HG03064 (cell line): Measurements from ENCODE around the gene IL17RE.
"Not testable (repeated sequence)": the region's sequence is repeated elsewhere in the genome, so short reads cannot be mapped to it uniquely, and the experiment has no call there.

Experiments used
- ATAC-seq: cut with Tn5 transposase; IDR thresholded peaks from one replicate; pipeline ENCODE4 v1.9.1; 2021; ENCODE audit warnings: low read depth; ENCODE audit not compliant: unreplicated experiment

The IL17RE gene

DNA sequence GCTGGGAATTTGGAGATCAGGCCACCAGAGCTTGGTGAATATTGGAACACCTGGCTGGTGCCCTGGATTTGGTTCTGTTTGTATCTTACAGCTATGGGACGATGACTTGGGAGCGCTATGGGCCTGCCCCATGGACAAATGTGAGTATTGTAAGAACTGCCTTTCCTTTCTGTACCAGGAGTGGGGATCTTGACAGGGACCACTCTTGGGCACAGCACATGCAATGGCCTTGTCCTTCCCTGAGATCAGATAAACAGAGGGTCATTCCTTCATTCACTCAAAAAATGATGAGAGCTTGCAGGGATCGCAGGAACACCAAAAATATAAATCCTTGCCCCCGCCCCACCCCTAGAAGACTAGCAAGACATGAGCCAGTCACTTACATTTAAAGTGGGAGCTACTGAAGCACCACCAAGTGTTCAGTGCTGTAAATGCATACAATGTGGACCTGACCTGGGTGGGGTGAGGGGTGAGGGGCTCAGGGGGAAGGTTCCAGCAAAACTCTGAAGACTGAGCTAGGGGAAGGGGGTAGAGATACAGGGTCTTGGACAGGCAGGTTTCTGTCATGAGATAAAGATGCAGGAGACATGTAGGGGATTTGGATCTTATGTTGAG, 28.3 kb downstream of the IL17RE start:
- no peak for ATAC-seq

DNA sequence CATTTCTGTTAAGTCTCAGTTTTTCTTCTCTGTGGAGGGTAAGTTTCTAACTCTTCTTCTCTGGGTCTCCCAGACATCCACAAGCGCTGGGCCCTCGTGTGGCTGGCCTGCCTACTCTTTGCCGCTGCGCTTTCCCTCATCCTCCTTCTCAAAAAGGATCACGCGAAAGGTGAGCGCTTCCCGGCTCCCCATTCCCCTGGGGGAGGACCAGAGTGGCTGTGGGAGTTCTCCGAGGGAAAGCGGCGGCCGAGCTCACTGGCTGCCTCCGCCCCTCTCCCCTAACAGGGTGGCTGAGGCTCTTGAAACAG, 29.8 kb downstream of the IL17RE start:
- no peak for ATAC-seq

DNA sequence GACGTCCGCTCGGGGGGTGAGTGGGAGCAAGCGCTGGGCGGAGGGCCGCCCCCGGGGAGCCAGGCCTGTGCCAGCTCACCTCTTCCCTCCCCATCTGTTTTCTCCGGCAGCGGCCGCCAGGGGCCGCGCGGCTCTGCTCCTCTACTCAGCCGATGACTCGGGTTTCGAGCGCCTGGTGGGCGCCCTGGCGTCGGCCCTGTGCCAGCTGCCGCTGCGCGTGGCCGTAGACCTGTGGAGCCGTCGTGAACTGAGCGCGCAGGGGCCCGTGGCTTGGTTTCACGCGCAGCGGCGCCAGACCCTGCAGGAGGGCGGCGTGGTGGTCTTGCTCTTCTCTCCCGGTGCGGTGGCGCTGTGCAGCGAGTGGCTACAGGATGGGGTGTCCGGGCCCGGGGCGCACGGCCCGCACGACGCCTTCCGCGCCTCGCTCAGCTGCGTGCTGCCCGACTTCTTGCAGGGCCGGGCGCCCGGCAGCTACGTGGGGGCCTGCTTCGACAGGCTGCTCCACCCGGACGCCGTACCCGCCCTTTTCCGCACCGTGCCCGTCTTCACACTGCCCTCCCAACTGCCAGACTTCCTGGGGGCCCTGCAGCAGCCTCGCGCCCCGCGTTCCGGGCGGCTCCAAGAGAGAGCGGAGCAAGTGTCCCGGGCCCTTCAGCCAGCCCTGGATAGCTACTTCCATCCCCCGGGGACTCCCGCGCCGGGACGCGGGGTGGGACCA, 30.4 kb downstream of the IL17RE start:
- peak; percentile 65 for ATAC-seq

DNA sequence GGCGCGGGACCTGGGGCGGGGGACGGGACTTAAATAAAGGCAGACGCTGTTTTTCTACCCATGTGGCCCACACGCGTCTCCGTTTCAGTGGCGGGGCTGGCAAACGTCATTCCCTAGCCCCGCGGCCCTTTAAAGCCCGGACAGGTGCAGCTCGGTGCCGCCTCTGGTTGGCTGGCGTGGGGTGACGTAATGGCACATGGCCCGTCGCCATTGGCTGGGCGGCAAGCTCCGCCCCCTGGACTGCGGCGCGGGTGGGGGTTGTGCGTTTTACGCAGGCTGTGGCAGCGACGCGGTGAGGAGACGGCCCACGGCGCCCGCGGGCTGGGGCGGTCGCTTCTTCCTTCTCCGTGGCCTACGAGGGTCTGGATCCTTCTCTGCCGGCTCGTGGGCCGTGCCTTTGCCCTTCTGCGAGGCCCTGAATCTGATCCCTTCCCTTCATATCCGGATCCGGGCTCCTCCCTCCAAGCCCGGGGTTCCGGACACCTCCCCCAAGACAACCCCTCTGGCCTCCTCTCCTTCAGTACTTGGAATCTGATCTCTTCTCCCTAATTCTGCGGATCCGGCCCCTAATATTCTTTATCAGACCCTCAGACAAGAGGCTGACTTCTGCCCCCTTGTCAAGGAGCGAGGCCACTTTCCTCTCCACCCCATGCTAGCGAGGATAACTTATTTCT, 31.1 kb downstream of the IL17RE start, which contains the start of gene CRELD1:
TSS of gene CRELD1 (plus strand) at position 274 of the 674 bp plus-strand sequence. CDS start 605 bp downstream, outside the sequence.
- peak; percentile 86 for ATAC-seq

DNA sequence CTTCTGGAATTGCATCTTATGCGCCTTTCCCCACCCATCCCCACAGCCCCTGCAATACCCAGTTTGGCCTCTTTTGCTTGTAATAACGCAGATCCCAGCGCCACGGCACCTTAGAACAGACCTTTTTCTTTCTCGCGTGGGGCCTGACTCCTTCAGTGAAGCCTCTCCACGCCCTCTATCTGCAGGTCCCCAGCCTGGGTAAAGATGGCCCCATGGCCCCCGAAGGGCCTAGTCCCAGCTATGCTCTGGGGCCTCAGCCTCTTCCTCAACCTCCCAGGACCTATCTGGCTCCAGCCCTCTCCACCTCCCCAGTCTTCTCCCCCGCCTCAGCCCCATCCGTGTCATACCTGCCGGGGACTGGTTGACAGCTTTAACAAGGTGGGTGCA, 31.6 kb downstream of the IL17RE start:
- no peak for ATAC-seq

DNA sequence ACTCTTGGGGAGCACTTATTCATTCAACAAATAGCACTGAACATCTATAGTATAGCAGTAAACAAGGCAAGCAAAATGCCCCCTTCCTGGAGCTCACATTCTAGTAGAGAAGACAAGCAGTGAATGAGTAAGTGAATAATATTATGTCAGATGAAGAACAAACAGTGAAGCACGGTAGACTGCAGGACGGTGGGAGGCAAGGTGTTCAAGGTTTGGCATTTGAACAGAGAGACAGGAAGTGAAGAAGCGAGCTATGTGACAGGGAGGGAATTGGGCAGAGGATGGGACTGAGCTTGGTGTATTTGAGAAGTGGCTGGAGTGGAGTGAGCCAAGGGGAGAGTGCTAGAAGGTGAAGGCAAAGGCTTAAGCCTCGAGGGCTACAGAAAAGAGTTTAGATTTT, 32.3 kb downstream of the IL17RE start:
- ATAC-seq, result no peak

DNA sequence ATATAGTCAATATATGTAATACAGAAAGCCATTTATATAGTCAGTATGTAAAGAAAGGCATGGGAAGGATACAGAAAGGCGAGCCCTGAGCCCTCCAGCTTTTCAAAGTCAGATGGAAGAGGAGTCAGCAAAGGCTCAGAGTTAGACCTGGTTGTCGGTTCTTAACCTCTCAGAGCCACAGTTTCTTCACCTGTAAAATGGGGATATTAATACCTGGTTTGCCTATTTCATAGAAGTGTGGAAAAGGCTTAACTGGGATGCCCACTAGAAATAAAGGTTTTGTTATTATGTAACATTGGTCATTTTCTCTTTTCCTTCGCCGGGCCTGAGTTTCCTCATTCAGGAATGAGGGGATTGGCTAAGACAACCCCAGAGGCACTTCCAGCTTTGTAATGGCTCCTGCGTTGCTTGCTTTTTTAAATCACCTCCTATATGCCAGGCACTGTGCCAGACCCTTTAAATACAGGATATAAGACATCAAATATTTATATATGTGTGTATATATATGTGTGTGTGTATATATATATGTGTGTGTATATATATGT, 33.4 kb downstream of the IL17RE start:
- ATAC-seq, result no peak

DNA sequence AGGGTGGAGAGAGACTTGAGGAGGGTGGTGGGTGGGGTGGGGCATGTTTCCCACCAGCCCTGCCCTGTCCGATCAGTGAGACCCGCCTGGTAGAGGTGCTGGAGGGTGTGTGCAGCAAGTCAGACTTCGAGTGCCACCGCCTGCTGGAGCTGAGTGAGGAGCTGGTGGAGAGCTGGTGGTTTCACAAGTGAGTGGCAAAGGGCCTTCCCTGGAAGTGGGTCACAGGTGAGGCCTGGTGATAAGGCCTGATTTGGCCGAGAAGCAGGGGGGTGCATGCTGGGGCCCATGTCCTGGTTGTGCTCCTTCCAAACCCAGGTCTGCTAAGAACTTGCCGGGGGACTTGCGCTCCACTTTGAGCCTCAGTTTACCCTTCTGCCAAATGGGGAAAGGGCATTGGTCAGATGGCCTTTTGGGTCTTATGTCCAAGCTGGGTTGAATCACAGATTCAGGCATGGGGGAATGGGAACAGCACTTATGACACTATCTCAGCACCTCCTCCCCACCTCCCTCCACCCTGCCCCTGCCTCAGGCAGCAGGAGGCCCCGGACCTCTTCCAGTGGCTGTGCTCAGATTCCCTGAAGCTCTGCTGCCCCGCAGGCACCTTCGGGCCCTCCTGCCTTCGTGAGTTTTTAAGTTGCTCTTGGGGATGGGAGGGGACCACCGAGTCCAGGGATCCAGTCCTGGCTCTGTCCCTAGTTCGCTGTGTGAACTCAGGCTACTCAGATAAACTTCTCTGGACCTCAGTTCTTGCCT, 35.0 kb downstream of the IL17RE start:
- ATAC-seq, result no peak

DNA sequence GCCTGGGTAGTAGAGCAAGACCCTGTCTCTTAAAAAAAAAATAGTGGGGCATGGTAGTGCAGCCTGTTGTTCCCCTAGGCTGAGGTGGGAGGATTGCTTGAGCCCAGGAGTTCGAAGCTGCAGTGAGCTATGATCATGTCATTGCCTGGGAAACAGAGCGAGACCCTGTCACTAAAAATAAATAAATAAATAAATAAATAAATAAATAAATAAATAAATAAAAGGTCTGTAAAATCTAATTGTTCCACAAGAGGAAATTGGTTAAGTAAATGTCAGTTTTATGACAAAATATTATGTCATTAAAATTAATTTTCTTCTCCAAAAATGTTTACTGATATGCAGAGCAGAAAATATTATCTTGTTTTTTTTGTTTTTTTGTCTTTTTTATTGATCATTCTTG, 36.3 kb downstream of the IL17RE start:
- no peak for ATAC-seq

DNA sequence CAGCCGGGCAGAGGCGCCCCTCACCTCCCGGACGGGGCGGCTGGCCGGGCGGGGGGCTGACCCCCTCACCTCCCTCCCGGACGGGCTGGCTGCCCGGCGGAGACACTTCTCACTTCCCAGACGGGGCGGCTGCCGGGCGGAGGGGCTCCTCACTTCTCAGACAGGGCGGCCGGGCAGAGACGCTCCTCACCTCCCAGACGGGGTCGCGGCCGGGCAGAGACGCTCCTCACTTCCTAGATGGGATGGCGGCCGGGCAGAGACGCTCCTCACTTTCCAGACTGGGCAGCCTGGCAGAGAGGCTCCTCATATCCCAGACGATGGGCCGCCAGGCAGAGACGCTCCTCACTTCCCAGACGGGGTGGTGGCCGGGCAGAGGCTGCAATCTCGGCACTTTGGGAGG, 37.3 kb downstream of the IL17RE start:
- not testable (repeated sequence) for ATAC-seq

DNA sequence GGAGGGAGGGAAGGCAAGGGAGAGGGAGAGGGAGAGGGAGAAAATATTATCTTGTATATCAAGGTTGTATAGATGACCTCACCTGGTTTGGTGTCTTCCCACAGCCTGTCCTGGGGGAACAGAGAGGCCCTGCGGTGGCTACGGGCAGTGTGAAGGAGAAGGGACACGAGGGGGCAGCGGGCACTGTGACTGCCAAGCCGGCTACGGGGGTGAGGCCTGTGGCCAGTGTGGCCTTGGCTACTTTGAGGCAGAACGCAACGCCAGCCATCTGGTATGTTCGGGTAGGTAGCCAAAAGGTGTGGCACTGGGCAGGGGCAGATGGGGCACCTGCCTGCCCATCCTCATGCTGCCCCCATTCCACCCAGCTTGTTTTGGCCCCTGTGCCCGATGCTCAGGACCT, 38.1 kb downstream of the IL17RE start:
- ATAC-seq, result no peak

DNA sequence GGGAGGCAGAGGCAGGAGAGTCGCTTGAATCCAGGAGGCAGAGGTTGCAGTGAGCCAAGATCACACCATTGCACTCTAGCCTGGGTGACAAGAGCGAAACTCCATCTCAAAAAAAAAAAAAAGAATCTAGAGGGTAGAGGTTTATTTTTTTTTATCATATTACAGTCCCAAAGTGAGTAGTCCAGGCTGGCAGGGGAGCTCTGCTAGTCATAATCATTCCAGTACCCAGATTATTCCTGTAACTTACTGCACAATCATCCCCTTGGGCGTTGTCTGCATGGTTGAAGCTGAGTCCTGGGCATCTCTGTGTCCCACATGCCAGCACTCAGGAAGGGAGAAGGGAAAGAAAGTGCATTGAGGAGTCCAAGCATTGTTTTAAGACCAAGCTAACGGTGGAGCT, 39.5 kb downstream of the IL17RE start:
- ATAC-seq, result no peak

DNA sequence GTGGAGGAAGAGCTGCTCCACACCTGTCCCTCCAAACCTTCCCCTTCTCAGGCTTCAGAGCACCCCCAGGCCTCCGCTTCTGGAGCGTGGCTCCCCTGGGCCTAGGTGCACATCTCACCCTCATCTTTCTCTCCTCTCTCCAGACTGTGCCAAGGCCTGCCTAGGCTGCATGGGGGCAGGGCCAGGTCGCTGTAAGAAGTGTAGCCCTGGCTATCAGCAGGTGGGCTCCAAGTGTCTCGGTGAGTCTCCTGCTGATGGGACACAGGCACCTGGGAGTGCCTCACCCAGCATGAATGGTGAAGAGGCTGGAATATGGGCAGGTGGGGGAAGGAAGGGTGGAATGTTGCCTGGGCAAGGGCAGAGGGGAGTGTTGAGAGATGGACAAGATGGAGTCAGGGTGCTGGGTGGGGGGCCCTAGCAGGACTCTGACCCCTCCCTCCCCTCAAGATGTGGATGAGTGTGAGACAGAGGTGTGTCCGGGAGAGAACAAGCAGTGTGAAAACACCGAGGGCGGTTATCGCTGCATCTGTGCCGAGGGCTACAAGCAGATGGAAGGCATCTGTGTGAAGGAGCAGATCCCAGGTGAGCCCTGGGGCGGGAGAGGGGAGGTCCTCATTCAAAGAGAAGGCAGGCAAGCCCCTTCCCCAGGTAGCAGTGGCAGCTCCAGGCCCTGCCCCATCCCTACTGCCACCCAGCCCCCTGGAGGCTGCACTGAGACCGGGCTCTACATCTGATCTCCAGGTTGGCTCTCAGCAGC, 40.5 kb downstream of the IL17RE start:
- ATAC-seq, result no peak

DNA sequence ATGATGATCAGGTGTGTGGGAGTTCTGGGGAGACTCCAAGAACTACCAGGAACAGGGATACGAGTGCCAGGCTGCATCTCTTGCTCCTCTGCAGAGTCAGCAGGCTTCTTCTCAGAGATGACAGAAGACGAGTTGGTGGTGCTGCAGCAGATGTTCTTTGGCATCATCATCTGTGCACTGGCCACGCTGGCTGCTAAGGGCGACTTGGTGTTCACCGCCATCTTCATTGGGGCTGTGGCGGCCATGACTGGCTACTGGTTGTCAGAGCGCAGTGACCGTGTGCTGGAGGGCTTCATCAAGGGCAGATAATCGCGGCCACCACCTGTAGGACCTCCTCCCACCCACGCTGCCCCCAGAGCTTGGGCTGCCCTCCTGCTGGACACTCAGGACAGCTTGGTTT, 41.6 kb downstream of the IL17RE start:
- ATAC-seq, result no peak

DNA sequence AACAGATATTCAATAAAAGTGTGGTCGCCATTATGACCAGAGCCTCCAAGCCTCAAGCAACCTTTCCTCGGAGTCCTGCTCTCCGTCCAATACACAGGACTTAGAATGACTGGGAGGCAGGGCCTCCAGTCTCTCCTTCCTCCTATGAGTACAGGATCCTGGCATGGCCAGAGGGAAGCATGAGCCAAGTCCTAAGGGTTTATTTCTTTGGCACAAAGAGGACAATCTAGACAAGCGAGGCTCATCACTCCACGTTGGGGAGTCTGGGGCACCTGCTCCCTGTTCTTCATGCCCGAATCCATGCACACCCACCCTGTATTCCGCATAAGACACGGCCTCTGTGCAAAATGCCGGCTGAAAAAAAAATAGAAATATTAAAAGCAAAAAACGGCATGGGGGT, 42.7 kb downstream of the IL17RE start:
- no peak for ATAC-seq

DNA sequence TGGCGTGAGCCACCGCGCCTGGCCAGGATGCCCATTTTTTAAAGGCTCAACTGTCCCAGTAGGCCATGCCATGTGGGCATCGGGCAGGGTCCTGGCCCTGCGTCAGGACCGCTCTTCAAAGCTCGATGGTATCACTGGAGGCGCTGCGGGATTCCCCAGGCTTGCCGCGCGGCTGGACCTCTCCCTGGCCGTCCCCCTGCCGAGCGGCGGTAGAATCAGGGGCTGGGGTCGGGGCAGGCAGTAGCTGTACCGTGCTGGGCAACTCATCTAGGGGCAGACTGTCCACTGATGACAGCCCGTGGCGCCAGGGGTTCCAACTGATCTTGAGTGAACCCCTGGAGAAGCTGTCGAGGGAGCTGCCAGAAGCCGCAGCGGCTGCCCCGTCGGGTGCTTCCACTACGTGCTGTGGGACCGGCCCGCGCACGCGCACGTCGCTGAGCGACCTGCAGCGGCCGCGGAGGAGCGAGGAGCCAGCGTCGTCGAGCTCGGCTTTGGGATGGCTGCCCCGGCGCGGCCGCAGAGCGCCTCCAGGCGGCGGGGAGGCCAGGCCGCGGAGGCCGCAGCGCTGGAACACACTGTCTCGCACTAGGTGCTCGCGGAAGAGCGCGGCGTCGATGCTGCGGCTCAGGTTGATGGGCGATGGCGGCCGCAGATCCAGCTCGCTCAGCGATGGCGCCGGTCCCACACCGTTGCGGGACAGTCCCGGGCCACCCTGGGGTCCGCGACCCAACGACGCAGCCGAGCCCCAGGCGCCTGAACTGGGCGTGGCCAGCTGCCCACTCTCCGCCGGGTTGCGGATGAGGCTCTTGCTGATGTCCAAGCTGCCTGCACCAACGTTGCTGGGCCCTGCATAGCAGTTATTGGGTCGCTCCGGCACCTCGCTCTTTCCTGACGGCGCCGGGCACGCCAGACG, 43.7 kb downstream of the IL17RE start:
- no peak for ATAC-seq

DNA sequence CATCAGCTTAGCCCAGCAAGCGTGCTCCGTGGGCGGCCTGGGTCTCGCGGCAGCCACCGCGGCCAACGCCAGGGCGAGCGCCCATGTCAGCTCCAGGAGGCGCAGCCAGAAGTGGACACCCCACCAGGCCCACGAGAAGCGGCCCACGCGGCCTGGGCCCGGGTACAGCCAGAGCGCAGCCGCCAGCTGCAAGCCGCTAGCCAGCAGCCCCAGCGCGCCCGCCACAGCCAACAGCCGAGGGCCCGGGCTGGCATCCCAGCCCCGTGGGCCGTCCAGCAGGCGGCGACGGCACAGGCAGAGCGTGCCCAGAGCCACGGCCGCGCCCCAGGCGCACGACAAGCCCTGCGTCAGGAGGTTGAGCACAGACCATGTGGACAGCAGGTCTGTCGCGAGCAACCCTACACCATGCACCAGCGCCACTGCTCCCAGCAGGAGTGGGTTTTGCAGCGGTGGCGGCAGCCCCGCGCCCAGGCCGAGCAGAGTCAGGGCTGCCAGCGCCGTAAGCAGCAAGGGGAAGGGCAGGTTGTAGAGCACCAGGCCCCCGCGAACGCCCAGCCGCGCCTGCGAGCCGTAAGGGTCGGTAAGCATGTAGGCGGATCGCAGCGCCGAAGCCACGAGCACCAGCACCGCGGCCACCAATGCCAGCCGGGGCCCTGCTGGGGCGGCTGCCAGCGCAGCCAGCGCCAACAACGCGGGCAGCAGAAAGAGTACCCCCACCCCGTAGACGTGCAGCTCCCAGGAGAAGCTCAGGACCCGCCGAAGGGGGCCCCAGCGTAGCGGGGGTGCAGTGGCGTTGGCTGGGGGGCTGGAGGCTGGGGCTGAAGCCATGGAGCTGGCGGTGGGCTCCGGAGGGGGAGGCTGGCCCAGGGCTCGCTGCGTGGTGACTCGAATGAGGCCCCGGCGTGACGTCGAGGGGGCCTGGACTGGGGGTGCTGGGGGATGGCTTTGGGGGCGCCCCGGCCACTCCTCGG, 44.7 kb downstream of the IL17RE start:
- no peak for ATAC-seq

DNA sequence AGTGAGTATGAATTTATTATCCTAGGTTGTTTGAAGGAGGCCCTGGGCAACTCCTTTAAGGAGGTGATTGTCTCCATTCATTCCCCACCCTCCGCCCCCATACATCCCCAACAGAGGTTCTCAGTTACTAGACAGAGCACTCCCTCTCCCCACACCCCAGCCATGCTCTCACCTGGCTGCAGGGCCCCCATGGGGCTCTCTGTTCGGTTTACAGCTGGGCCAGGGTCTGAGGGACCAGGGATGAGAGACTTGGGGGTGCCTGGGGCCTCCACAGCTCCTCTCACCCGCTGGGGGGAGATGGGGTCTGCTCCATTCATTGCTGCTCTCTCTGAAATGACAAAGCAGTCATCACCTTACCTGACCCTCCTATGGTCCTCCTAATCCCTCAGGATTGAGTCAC, 45.9 kb downstream of the IL17RE start:
- ATAC-seq, result no peak
